ENCODE results near the gene RTN4RL2. TPM values are rescaled to one million over a fixed set of nuclear protein-coding genes. Genes with fewer than 3 reads are reported as not detected.
A peak's percentile ranks its signal among the peaks of the same experiment; 100 is the strongest.

The RTN4RL2 gene
- total RNA-seq, 1 experiment from 2014 or later, result 0.26 TPM

DNA sequence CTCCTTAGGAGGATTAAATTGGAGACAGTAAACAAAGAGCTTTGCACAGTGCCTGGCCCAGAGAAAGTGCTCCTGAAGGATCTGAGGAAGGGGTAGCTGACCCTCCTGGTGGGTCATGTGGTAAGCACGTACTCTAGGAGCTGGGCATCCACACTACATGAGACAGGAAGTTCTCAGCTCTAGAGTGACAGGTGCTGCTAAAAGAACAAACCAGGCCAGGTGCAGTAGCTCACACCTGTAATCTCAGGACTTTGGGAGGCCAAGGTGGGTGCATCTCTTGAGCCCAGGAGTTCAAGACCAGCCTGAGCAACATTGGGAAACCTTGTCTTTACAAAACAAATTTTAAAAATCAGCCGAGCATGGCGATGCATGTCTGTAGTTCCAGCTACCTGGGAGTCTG lies 42.0 kb downstream of the RTN4RL2 start:
- Histone ChIP-seq H3K27ac (no peak overlapping the region), H3K4me1 (peaks cover 8% of the 10 kb centered on the region; the same call in 1 of the 2 replicates), H3K9me3 (replicated peaks) (no peaks in the 10 kb centered on the region), H3K27me3 (no peaks in the 10 kb centered on the region), H3K36me3 (no peaks in the 10 kb centered on the region), H3K4me3 (no peak overlapping the region)
- DNase-seq, result no peak

GRCh38 chr11:57502870-57503269 lies 42.5 kb downstream of the RTN4RL2 start:
- H3K36me3 ChIP-seq, result no peaks in the 10 kb centered on the region
- peaks cover 8% of the 10 kb centered on the region; the same call in 1 of the 2 replicates for H3K4me1 ChIP-seq
- H3K4me3 ChIP-seq, result no peak overlapping the region
- no peak overlapping the region for H3K27ac ChIP-seq
- DNase-seq, result no peak
- H3K9me3 ChIP-seq (replicated peaks), result no peaks in the 10 kb centered on the region
- no peaks in the 10 kb centered on the region for H3K27me3 ChIP-seq

GRCh38 chr11:57504511-57504910 lies 44.2 kb downstream of the RTN4RL2 start:
- no peaks in the 10 kb centered on the region for H3K9me3 ChIP-seq (replicated peaks)
- no peak for DNase-seq
- H3K4me1 ChIP-seq, result peaks cover 8% of the 10 kb centered on the region; the same call in 1 of the 2 replicates
- no peaks in the 10 kb centered on the region for H3K36me3 ChIP-seq
- no peak overlapping the region for H3K4me3 ChIP-seq
- no peak overlapping the region for H3K27ac ChIP-seq
- no peaks in the 10 kb centered on the region for H3K27me3 ChIP-seq

DNA sequence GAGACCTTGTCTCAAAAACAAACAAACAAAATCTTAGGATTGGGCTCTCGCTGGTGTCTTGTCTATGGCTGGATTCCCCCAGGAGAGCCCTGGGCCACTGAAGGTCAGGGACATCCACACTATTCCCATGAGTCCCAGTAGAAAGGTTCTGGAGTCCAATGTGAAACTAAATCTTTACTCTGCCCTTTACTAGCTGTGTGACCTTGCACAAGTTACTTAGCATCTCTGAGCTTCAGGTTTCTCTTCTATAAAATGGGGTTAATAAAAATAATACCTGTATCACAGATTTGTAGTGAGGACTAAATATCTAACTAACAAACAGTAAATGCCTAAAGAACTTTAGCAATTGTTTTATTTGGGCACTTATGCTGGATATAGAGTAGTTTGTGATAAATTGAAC lies 46.2 kb downstream of the RTN4RL2 start:
- no peaks in the 10 kb centered on the region for H3K4me1 ChIP-seq
- no peak overlapping the region for H3K27ac ChIP-seq
- no peak overlapping the region for H3K4me3 ChIP-seq
- DNase-seq, result no peak
- H3K27me3 ChIP-seq, result no peaks in the 10 kb centered on the region
- no peaks in the 10 kb centered on the region for H3K9me3 ChIP-seq (replicated peaks)
- no peaks in the 10 kb centered on the region for H3K36me3 ChIP-seq

DNA sequence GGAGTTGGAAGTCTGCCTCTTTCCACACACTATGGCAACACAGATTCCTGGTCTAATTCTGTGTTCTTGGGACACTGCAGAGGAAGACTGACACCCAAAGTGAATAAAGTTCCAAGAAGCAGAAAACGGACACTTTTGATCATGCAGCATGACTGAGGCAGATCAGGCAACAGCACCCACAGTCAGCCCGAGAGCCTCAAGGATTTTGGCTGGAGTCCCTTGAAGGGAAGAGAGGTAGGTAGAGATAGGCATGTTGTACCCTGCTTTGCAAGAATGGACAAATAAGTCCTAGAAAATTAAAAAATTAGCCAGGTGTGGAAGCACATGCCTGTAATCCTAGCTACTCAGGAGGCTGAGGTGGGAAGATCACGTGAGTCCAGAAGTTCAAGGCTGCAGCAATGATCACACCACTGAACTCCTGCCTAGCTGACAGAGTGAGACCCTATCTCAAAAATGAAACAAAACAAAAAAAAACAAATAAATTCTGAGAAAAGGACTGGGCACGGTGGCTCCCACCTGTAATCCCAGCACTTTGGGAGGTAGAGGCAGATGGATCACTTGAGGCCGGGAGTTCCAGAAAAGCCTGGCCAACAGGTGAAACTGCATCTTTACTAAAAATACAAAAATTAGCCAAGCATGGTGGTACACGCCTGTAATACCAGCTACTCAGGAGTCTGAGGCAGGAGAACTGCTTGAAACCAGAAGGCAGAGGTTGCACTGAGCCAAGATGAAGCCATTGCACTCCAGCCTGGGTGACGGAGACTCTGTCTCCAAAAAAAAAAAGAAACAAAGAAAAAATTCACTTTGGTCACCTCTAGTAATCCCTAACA lies 48.2 kb downstream of the RTN4RL2 start:
- Histone ChIP-seq H3K27me3 (no peaks in the 10 kb centered on the region), H3K9me3 (replicated peaks) (no peaks in the 10 kb centered on the region), H3K4me1 (no peaks in the 10 kb centered on the region), H3K4me3 (no peak overlapping the region), H3K27ac (no peak overlapping the region), H3K36me3 (no peaks in the 10 kb centered on the region)
- no peak for DNase-seq

DNA sequence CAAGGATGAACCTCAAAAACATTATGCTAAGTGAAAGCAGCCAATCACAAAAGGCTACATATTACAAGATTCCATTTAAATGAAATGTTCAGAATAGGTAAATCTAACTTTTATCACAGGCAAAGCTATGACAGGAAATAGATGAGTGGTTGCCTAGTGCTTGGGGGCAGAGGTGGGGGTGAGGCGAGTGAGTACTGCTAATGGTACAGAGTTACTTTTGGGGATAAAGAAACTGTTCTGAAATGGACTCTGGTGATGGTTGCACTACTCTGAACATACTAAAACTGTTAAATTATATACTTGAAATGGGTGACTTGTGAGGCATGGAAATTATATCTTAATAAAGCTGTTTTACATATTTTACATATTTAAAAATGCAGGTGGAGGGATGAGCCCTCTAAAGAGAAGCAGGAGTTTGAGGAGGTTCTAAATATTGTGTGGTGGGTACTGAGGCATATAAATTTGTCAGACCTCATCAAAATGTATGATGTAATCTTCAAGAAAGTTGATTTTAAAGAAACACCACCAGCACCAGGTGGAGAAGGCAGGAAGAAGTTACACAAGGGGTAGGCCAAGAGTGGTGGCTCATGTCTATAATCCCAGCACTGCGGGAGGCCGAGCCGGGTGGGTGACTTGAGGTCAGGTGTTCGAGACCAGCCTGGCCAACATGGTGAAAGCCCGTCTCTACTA lies 51.6 kb downstream of the RTN4RL2 start:
- no peak for DNase-seq
- Histone ChIP-seq H3K4me1 (no peaks in the 10 kb centered on the region; the same call in 1 of the 2 replicates), H3K36me3 (no peaks in the 10 kb centered on the region), H3K9me3 (replicated peaks) (no peaks in the 10 kb centered on the region), H3K27me3 (no peaks in the 10 kb centered on the region), H3K4me3 (no peak overlapping the region), H3K27ac (no peak overlapping the region)

- no peaks in the 10 kb centered on the region for H3K9me3 ChIP-seq (replicated peaks)
- no peak for DNase-seq
- H3K27me3 ChIP-seq, result no peaks in the 10 kb centered on the region
- no peak overlapping the region for H3K27ac ChIP-seq
- no peaks in the 10 kb centered on the region for H3K36me3 ChIP-seq
- no peak overlapping the region for H3K4me3 ChIP-seq
- no peaks in the 10 kb centered on the region; the same call in 1 of the 2 replicates for H3K4me1 ChIP-seq
Observed at GRCh38 chr11:57512646-57513451, 52.5 kb downstream of the RTN4RL2 start.

DNA sequence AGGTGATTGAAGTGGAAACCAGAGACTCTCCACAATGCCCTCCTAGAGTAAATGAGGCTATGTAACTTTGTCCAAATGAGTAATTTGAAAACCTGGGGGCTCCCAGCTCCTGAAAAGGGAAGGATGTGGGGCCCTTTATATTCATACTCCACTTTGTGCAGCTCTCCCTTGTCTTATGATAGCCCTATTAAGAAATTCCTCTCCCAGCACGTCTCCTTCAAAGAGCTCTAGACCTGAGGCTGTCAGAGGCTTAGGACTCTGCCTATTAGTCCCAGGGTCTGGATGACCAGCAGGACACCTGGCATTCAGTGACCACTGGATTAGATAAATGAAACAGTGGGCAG lies 53.1 kb downstream of the RTN4RL2 start:
- Histone ChIP-seq H3K27ac (no peak overlapping the region), H3K4me3 (no peak overlapping the region), H3K27me3 (no peaks in the 10 kb centered on the region), H3K4me1 (no peaks in the 10 kb centered on the region; the same call in 1 of the 2 replicates), H3K36me3 (no peaks in the 10 kb centered on the region), H3K9me3 (replicated peaks) (no peaks in the 10 kb centered on the region)
- no peak for DNase-seq

DNA sequence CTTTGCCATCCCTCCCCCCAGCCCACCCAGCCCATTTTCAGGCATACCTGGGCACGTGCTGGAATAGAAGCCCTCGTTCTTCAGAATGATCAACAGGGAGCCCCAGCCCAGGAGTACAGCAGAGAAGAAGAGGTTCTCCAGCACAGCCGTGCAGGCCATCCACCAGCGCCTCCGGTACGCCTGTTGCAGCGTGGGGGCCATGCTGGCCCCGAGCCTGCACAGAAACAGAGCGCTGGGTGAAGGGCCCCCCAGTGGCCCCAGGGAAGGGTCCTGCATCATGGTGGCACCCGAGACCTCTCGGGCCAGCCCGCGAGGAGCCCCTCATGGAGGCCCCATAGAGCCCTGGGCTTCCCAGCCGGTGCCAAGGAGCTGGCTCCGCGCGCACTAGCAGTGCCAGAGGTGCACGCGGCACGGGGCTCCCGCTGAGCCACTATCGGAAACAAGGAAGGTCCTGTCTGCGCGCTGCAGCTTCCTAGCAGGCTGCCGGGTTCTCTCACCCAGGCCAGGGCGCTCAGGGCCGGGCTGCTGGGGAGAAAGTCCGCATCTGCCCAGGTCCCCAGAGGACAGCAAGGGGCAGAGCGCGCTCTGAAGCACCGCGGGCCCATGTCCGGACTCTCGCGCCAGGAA lies 53.7 kb downstream of the RTN4RL2 start:
- Histone ChIP-seq H3K4me3 (peak overlapping the region; percentile 75), H3K36me3 (no peaks in the 10 kb centered on the region), H3K9me3 (replicated peaks) (no peaks in the 10 kb centered on the region), H3K27ac (no peak overlapping the region), H3K4me1 (no peaks in the 10 kb centered on the region; the same call in 1 of the 2 replicates), H3K27me3 (no peaks in the 10 kb centered on the region)
- no peak for DNase-seq

- peak; percentile 54 to 58 for DNase-seq
- H3K4me3 ChIP-seq, result peak overlapping the region; percentile 75
- no peaks in the 10 kb centered on the region for H3K9me3 ChIP-seq (replicated peaks)
- H3K27ac ChIP-seq, result peak overlapping the region; percentile 12; the same call in 1 of the 2 replicates
- no peaks in the 10 kb centered on the region; the same call in 1 of the 2 replicates for H3K4me1 ChIP-seq
- no peaks in the 10 kb centered on the region for H3K36me3 ChIP-seq
- no peaks in the 10 kb centered on the region for H3K27me3 ChIP-seq
Observed at GRCh38 chr11:57514538-57515331, 54.4 kb downstream of the RTN4RL2 start.

DNA sequence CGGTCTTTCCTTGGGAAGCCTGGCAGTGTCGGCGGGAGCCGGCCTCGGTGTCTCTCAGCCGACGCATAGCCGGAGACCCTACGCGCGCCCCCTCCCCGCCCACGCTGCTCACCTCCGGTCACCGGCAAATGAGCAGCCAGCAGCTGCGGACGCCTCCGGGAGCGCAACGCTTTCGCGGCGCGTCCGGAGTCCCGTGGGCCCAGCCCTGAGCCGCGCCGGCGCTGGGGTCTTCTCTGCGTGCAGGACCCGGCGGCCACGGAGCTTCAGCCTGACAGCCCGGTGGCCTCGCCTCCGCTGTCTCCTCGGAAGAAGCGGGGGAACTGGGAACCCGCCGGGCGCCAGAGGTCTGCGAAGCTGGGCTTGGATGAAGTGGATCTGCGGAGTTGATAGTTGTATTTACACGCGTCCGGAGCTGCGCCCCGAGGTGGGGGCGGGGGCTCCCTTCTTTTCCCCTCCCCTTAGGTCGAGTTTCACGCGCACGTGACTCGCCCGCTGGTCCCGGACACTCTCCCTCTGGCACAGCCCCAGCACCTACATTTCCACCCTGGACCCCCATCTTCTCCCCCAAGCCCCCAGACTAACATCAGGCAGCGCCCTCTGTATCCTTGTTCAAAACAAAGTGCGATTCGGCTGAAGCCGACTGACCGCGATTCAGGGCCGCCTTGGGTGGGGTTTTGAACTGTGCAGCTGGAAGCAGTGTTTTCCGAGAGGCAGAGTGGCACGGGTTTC lies 55.2 kb downstream of the RTN4RL2 start, which contains the start of gene SLC43A1:
Gene SLC43A1, minus strand, starts transcription at position 371 of the 729 bp plus-strand sequence. CDS start 1,591 bp downstream, outside the sequence.
- Histone ChIP-seq H3K9me3 (replicated peaks) (no peaks in the 10 kb centered on the region), H3K4me1 (no peaks in the 10 kb centered on the region; the same call in 1 of the 2 replicates), H3K4me3 (peak within 1 kb of the TSS; percentile 75), H3K36me3 (no peaks in the 10 kb centered on the region), H3K27me3 (no peaks in the 10 kb centered on the region), H3K27ac (peak within 1 kb of the TSS; percentile 12; the same call in 1 of the 2 replicates)
- DNase-seq, result peak; percentile 57 to 75

DNA sequence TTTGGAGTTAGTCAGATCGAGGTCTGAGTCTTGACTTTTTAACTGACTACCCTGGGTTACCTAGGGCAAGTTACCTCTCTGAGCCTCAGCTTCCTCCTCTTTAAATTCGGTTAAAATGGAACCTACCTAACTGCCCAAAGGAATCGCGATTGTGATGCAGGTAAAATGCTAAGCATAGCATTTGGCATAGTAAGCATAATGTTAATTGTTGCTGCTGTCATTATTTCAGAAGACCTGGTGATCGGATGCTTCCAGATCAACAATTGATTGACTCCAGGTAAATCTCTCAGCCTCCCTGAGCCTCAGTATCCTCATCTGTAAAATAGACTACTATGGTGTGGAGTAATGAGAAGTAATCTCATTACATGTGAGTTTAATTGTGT lies 55.7 kb downstream of the RTN4RL2 start:
- H3K27ac ChIP-seq, result no peak overlapping the region; the same call in 1 of the 2 replicates
- H3K36me3 ChIP-seq, result no peaks in the 10 kb centered on the region
- peak overlapping the region; percentile 75 for H3K4me3 ChIP-seq
- H3K27me3 ChIP-seq, result no peaks in the 10 kb centered on the region
- no peaks in the 10 kb centered on the region; the same call in 1 of the 2 replicates for H3K4me1 ChIP-seq
- no peaks in the 10 kb centered on the region for H3K9me3 ChIP-seq (replicated peaks)
- no peak for DNase-seq

GRCh38 chr11:57521116-57521515 lies 60.8 kb downstream of the RTN4RL2 start:
- no peak overlapping the region for H3K4me3 ChIP-seq
- H3K27me3 ChIP-seq, result no peaks in the 10 kb centered on the region
- DNase-seq, result no peak
- no peaks in the 10 kb centered on the region for H3K9me3 ChIP-seq (replicated peaks)
- no peak overlapping the region for H3K27ac ChIP-seq
- no peaks in the 10 kb centered on the region; the same call in 1 of the 2 replicates for H3K4me1 ChIP-seq
- H3K36me3 ChIP-seq, result no peaks in the 10 kb centered on the region

Data from SJCRH30 (cell line).